Thymus (tissue), 11 donors: ENCODE data around the gene KMT2C. TPM values are rescaled to one million over a fixed set of nuclear protein-coding genes. Genes with fewer than 3 reads are reported as not detected.
"Not testable (repeated sequence)": the region's sequence is repeated elsewhere in the genome, so short reads cannot be mapped to it uniquely, and the experiment has no call there.

Experiments
- DNase-seq, 9 donors: peaks; one replicate each; pipeline ENCODE4 v3.0.0-alpha.2; 2013; ENCODE audit warnings: low spot score in 9 of 9, low read depth in 6 of 9, missing footprints in 1 of 9
- H3K27ac ChIP-seq, 2 donors: one replicate each; pipeline ENCODE4 v1.5.1; 2013; ENCODE audit warnings: control low read depth in 1 of 2, low read depth in 1 of 2, low read length in 1 of 2, mild to moderate bottlenecking in 1 of 2, moderate library complexity in 1 of 2
- H3K27me3 ChIP-seq, 2 donors: one replicate each; pipeline ENCODE4 v1.5.1; 2013; ENCODE audit warnings: low read length in 1 of 2; ENCODE audit not compliant: control insufficient read depth in 2 of 2, insufficient read depth in 1 of 2
- H3K36me3 ChIP-seq, 2 donors: one replicate each; pipeline ENCODE4 v1.5.1; 2013; ENCODE audit warnings: low read length in 1 of 2, mild to moderate bottlenecking in 1 of 2, moderate library complexity in 1 of 2; ENCODE audit not compliant: control insufficient read depth in 2 of 2, insufficient read depth in 2 of 2
- H3K4me1 ChIP-seq, 2 donors: one replicate each; pipeline ENCODE4 v1.5.1; 2013; ENCODE audit warnings: low read length in 2 of 2; ENCODE audit not compliant: control insufficient read depth in 2 of 2, insufficient read depth in 2 of 2
- H3K4me3 ChIP-seq, 2 donors: one replicate each; pipeline ENCODE4 v1.5.1; 2013; ENCODE audit warnings: low read length in 2 of 2, control low read depth in 1 of 2, mild to moderate bottlenecking in 1 of 2
- H3K9me3 ChIP-seq, 2 donors: one replicate each; pipeline ENCODE4 v1.5.1; 2013; ENCODE audit warnings: low read length in 1 of 2, mild to moderate bottlenecking in 1 of 2; ENCODE audit not compliant: control insufficient read depth in 2 of 2, insufficient read depth in 1 of 2
- WGBS: extraction: QIAGEN DNeasy Blood & Tissue Kit; methylation state at CpG from one replicate; pipeline ENCODE4 v1.1.7; 2013; 5-methylcytosine and 5-hydroxymethylcytosine counted together
- polyA plus RNA-seq: library from polyadenylated mRNA; stranded (reverse); fragments of 200-250 nt; gene quantifications from one replicate; pipeline ENCODE4 v1.2.3, GENCODE V29; 2013
- total RNA-seq: library from RNA; stranded (reverse); fragments of 120-200 nt; gene quantifications from one replicate; pipeline ENCODE4 v1.2.4, GENCODE V29; 2013
- donor health status: healthy.

KMT2C gene
- total and polyA plus RNA-seq, 2 donors: 14.4 to 26.2 TPM

DNA sequence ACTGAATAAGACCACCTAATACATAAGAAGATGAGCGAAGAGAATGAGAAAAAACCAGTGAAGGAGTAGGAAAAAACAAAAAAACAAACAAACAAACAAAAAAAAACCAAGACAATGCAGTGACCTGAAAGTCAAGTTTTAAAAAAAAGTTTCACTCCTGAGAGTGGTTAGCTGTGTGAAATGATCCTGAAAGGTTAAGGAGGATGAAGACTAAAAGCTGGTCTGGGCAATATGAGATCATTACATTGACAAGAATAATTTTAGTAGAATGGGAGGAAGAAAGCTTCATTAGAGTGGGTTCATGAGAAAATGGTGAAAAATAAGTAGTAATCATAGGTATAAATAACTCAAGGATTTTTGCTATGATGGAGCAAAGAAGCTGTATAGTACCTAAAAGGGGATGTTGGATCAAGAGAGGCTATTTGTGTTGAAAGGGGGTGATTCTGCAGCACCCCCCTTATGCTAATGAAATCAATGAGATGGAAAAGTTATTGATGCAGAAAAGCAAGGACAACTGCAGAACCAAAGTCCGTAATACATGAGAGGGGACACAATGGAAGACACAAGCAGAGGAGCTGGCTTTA is 80.2 kb downstream of the KMT2C start:
- Histone ChIP-seq H3K27ac (no peak overlapping the region), H3K4me3 (no peak overlapping the region), H3K9me3 (no peaks in the 10 kb centered on the region), H3K27me3 (no peaks in the 10 kb centered on the region), H3K4me1 (no peaks in the 10 kb centered on the region), H3K36me3 (peaks cover 0 to 26% of the 10 kb centered on the region in 2 donors)
- WGBS: 50% methylated on average over 2 of the region's 2 CpGs
- no peak for DNase-seq

DNA sequence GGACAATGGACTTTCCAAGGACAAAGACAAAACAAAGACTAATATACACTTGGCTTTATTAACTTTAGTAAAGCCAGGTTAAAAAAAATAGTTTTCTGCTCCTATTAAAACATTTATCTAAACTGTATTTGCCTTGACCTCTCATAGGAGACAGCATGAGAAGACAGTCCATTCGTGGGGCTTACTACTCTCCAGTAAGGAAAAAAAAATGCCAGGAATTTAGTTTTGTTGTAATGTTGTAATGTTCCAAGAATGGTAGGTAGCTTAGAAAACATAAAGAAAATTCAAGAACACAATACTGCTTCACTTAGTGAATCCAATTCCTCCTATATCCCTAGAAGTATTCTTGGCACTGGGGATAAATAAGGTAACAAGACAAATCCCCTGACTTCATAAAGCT is 81.7 kb downstream of the KMT2C start:
- no peaks in the 10 kb centered on the region for H3K4me1 ChIP-seq
- whole genome bisulfite sequencing: 96% methylated on average over 1 of the region's 1 CpG
- H3K27ac ChIP-seq: no peak overlapping the region
- no peaks in the 10 kb centered on the region for H3K27me3 ChIP-seq
- H3K9me3 ChIP-seq: peaks cover 0 to 2% of the 10 kb centered on the region in 2 donors
- no peak for DNase-seq
- H3K36me3 ChIP-seq: peaks cover 0 to 37% of the 10 kb centered on the region in 2 donors
- no peak overlapping the region for H3K4me3 ChIP-seq

DNA sequence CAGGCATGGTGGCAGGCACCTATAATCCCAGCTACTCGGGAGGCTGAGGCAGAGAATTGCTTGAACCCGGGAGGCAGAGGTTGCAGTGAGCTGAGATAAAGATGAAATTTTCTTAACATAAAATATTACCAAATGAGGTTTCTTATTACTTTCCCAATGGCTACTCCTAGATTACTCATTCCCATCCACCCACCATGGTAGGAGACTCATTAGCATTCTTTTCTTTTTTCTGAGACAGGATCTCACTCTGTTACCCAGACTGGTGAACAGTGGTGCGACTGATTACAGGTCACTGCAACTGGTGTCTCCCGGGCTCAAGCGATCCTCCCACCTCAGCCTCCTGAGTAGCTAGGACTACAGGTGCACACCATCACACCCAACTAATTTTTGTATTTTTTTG is 82.5 kb downstream of the KMT2C start:
- not testable (repeated sequence) for H3K27me3 ChIP-seq, H3K9me3 ChIP-seq, H3K4me1 ChIP-seq, H3K4me3 ChIP-seq, DNase-seq, H3K27ac ChIP-seq
- WGBS: 100% methylated on average over 5 of the region's 5 CpGs
- peaks cover 4 to 40% of the 10 kb centered on the region in 2 donors for H3K36me3 ChIP-seq

DNA sequence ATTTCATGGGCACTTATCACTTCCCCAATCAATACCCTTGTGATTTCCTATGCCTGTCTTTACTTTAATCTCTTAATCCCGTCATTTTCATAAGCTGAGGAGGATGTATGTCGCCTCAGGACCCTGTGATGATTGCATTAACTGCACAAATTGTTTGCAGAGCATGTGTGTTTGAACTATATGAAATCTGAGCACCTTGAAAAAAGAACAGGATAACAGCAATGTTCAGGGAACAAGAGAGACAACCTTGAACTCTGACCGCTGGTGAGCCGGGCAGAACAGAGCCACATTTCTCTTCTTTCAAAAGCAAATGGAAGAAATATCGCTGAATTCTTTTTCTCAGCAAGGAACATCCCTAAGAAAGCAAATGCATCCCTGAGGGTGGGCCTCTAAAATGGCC is 84.1 kb downstream of the KMT2C start:
- DNase-seq, H3K27ac ChIP-seq, H3K4me1 ChIP-seq, H3K9me3 ChIP-seq, H3K27me3 ChIP-seq, H3K4me3 ChIP-seq: not testable (repeated sequence)
- H3K36me3 ChIP-seq: peaks cover 8 to 45% of the 10 kb centered on the region in 2 donors
- 98% methylated on average over 5 of the region's 5 CpGs for WGBS

DNA sequence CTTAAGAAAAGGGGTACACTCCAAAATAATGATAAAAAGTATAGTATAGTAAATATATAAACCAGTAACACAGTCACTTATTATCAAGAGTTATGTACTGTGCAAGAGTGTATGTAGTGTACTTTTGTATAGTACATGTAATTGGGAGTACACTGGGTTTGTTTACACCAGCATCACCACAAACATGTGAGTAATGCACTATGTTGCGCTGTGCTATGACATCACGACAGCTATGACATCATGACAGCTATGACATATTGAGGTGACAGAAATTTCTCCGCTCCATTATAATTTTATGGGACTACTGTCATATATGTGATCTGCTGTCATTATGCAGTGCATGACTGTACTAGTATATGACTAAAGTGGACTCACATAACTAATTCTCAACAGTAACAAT is 84.6 kb downstream of the KMT2C start:
- 98% methylated on average over 3 of the region's 3 CpGs for WGBS
- DNase-seq: no peak
- H3K4me1 ChIP-seq: no peaks in the 10 kb centered on the region
- no peak overlapping the region for H3K27ac ChIP-seq
- no peak overlapping the region for H3K4me3 ChIP-seq
- peaks cover 0 to 8% of the 10 kb centered on the region in 2 donors for H3K9me3 ChIP-seq
- no peaks in the 10 kb centered on the region for H3K27me3 ChIP-seq
- H3K36me3 ChIP-seq: peaks cover 8 to 45% of the 10 kb centered on the region in 2 donors

DNA sequence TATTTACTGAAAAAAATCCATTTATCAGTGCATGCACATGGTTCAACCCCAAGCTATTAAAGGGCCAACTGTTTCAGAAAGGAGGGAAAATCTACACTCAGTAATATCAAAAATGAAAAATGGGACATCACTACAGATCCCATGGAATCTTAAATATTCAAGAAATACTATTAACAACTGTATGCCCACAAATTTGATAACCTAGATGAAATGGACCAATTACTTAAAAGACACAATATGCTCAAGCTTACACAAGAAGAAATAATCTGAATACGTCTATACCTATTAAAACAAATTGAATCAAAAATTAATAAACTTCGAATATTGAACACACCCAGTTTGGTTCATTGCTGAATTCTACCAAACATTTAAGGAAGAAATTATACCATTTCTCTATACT is 87.9 kb downstream of the KMT2C start:
- H3K4me1 ChIP-seq: no peaks in the 10 kb centered on the region
- H3K9me3 ChIP-seq: peaks cover 0 to 8% of the 10 kb centered on the region in 2 donors
- no peak overlapping the region for H3K27ac ChIP-seq
- DNase-seq: no peak
- no peak overlapping the region for H3K4me3 ChIP-seq
- peaks cover 11 to 30% of the 10 kb centered on the region in 2 donors for H3K36me3 ChIP-seq
- WGBS: 98% methylated on average over 2 of the region's 2 CpGs
- H3K27me3 ChIP-seq: no peaks in the 10 kb centered on the region

DNA sequence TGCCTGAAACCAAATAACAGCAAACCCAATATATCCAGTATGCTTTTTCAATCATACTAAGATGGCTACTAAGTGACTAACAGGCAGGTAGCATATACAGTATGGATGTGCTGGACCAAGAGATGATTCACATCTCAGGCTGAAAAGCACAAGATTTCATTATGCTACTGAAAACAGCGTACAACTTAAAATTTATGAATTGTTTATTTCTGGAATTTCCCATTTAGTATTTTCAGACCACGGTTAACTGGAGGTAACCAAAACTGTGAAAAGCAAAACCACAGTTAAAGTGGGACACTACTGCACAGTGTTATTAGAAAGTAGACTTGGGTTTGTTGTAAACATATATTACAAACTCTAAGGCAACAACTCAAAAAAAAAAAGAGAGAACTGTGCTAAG is 91.5 kb downstream of the KMT2C start:
- 94% methylated on average over 2 of the region's 2 CpGs for WGBS
- H3K4me3 ChIP-seq: no peak overlapping the region
- DNase-seq: no peak
- H3K27me3 ChIP-seq: no peaks in the 10 kb centered on the region
- no peaks in the 10 kb centered on the region for H3K4me1 ChIP-seq
- H3K36me3 ChIP-seq: peaks cover 11 to 16% of the 10 kb centered on the region in 2 donors
- H3K9me3 ChIP-seq: peaks cover 0 to 7% of the 10 kb centered on the region in 2 donors
- H3K27ac ChIP-seq: no peak overlapping the region

DNA sequence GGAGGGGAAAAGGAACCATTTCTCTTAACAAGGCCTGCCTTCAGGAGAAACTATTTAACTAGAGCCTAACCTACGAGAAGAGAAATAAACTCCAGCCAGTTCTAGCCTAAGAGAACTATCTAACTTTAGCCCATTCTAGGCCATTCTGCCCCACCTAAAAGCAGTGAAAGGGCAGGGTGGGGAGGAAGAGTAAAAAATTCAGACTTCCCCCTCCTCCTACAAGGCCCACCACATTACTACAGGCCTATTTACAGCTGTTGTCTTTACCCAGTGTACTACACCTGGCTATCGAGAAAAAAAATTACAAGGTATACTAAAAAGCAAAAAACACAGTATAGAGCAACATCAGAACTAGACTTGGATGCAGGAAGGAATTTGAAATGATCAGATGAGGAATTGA is 93.0 kb downstream of the KMT2C start:
- H3K4me3 ChIP-seq: no peak overlapping the region
- no peak overlapping the region for H3K27ac ChIP-seq
- WGBS: 97% methylated on average over 2 of the region's 2 CpGs
- no peak for DNase-seq
- H3K9me3 ChIP-seq: no peaks in the 10 kb centered on the region
- H3K4me1 ChIP-seq: no peaks in the 10 kb centered on the region
- peaks cover 6 to 9% of the 10 kb centered on the region in 2 donors for H3K36me3 ChIP-seq
- no peaks in the 10 kb centered on the region for H3K27me3 ChIP-seq

DNA sequence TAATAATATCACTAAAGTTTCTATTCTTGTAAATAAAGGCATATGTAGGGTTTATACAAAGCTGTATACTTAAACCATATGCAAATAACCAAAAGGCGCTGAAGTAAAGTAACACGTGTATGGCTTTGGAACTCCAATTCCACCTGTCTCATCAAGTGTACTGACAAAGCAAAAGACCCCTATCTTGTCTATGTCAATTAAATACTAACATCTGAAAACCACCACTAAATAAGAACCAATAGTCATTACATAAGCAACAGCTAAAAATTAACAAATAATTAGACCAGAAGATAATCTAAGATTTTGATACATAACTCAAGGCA is 93.9 kb downstream of the KMT2C start:
- DNase-seq: no peak
- WGBS: 98% methylated on average over 2 of the region's 2 CpGs
- Histone ChIP-seq H3K36me3 (peaks cover 3 to 4% of the 10 kb centered on the region in 2 donors), H3K27me3 (no peaks in the 10 kb centered on the region), H3K4me1 (no peaks in the 10 kb centered on the region), H3K9me3 (no peaks in the 10 kb centered on the region), H3K4me3 (no peak overlapping the region), H3K27ac (no peak overlapping the region)
